VCaP (cell line): ENCODE results near the gene MED15.

Experiments used
- H3K27ac ChIP-seq: fragments of 450-650 bp; 2 replicates; pipeline ENCODE4 v1.5.1; 2017
- TF ChIP-seq, protein P1 (sequence below): fragments of 450-650 bp; conservative IDR thresholded peaks from 2 replicates; pipeline ENCODE4 v1.5.1; 2017; ENCODE audit warnings: mild to moderate bottlenecking, moderate library complexity

MED15 gene

GRCh38 chr22:20488946-20489345 lies 18.5 kb upstream of the MED15 start:
- TF ChIP-seq, protein P1, sequence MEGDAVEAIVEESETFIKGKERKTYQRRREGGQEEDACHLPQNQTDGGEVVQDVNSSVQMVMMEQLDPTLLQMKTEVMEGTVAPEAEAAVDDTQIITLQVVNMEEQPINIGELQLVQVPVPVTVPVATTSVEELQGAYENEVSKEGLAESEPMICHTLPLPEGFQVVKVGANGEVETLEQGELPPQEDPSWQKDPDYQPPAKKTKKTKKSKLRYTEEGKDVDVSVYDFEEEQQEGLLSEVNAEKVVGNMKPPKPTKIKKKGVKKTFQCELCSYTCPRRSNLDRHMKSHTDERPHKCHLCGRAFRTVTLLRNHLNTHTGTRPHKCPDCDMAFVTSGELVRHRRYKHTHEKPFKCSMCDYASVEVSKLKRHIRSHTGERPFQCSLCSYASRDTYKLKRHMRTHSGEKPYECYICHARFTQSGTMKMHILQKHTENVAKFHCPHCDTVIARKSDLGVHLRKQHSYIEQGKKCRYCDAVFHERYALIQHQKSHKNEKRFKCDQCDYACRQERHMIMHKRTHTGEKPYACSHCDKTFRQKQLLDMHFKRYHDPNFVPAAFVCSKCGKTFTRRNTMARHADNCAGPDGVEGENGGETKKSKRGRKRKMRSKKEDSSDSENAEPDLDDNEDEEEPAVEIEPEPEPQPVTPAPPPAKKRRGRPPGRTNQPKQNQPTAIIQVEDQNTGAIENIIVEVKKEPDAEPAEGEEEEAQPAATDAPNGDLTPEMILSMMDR: no peak
- H3K27ac ChIP-seq: no peak overlapping the region

DNA sequence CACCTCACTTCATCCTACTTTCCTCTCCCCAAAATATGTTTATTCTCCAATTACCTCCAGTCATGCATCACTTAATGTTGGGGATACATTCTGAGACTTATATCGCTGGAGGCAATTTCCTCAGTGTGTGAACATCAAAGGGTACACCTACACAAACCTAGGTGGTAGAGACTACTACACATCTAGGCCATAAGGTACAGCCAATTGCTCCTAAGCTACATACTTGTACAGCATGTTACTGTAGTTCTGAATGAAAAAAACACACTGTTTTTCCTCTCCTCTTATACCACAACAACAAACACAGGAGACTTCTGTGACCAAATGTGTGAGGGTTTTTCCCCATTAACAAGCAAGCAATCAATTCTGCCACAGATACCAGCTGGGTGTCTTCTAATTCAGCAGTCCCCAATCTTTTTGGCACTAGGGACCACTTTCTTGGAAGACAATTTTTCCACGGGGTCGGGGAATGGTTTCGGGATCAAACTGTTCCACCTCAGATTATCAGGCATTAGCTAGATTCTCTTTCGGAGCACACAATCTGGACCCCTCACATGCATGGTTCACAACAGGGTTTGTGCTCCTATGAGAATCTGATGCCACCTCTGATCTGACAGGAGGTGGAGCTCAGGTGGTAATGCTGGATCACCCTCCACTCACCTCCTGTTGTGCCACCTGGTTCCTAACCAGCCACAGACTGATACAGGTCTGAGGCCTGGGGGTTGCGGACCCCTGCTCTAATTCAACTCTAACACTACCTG lies 17.0 kb upstream of the MED15 start:
- no peak overlapping the region for H3K27ac ChIP-seq
- TF ChIP-seq, protein P1: no peak

- H3K27ac ChIP-seq: no peak overlapping the region
- TF ChIP-seq, protein P1: no peak
Observed at GRCh38 chr22:20490941-20491307, 16.5 kb upstream of the MED15 start.

GRCh38 chr22:20491346-20491745 lies 16.1 kb upstream of the MED15 start:
- H3K27ac ChIP-seq: no peak overlapping the region
- TF ChIP-seq, protein P1: no peak

GRCh38 chr22:20494978-20495860 lies 12.2 kb upstream of the MED15 start, which contains the start of gene KLHL22:
KLHL22 (minus strand) TSS chr22:20495795; CDS start chr22:20489211, 6,584 bp downstream.
- TF ChIP-seq, protein P1: no peak
- H3K27ac ChIP-seq: peak within 1 kb of the TSS; percentile 97

DNA sequence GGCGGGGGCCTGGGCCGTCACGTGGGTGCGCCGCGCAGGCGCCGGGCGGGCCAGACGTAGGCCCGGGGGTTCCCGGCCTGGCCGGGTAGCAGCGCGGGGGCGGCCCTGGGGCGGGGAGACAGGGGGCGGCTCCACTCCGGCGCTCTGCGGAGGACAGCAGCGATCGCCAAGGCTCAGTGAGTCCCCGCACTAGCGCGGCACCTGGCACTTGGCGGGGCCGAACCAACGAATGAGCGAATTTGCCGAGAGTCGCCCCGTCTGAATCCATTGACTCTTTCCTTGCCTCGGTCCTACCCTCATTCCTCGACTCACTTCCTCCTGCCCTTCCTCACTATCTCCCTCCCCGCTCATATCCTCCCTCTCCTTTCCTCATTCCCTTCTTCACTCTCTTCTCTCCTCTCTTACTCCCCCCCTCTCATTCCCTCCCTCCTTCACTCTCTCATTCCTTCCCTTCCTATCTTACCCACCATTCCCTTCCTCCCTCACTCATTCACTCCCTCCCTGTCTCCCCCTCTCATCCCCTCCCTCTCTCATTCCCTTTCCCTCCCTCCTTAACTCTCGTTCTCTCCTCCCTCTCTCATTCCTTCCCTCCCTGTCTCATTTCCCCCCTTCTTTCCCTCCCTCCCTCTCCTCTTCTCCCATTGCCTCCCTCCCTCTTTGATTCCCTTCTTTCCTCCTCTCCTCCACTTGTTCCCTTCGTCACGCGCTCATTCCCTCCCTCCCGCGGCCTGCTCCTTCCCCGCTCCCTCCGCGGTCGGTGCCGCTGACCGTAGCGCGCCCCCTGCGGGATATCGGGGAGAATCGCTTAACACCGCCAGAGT lies 11.3 kb upstream of the MED15 start:
- TF ChIP-seq, protein P1: peak; percentile 98
- H3K27ac ChIP-seq: peak overlapping the region; percentile 97
